NCI-H146 (cell line): ENCODE results near the gene AKAP1.

ENCODE experiments used
- DNase-seq: peaks from one replicate; lab custom pipeline; 2025; lab: John Stamatoyannopoulos, UW

The AKAP1 gene

GRCh38 chr17:57164814-57165213 is 79.8 kb downstream of the AKAP1 start:
- no peak for DNase-seq

- no peak for DNase-seq
These were observed 80.7 kb downstream of the AKAP1 start for GRCh38 chr17:57165754-57166153.

GRCh38 chr17:57166803-57167202 is 81.8 kb downstream of the AKAP1 start:
- no peak for DNase-seq

- no peak for DNase-seq
These were observed 83.6 kb downstream of the AKAP1 start for GRCh38 chr17:57168695-57169094.

GRCh38 chr17:57170866-57171265 is 85.8 kb downstream of the AKAP1 start:
- DNase-seq = peak; percentile 26
